ENCODE results near the gene PRPSAP1. TPM values are rescaled to one million over a fixed set of nuclear protein-coding genes. Genes with fewer than 3 reads are reported as not detected.

The PRPSAP1 gene, protein sequence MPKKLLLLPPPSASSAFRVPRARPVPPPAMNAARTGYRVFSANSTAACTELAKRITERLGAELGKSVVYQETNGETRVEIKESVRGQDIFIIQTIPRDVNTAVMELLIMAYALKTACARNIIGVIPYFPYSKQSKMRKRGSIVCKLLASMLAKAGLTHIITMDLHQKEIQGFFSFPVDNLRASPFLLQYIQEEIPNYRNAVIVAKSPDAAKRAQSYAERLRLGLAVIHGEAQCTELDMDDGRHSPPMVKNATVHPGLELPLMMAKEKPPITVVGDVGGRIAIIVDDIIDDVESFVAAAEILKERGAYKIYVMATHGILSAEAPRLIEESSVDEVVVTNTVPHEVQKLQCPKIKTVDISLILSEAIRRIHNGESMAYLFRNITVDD
- total RNA-seq, result 40.0 and 46.1 TPM in 2 replicates

GRCh38 chr17:76353599-76354316 is at the start of gene PRPSAP1:
PRPSAP1 (minus strand) TSS chr17:76353916; CDS start chr17:76353703, 213 bp downstream.

GRCh38 chr17:76384222-76384986 is 30.7 kb upstream of the PRPSAP1 start, which contains the start of gene SPHK1:
SPHK1 (plus strand) TSS chr17:76384609; CDS start chr17:76385645, 1,036 bp downstream.

DNA sequence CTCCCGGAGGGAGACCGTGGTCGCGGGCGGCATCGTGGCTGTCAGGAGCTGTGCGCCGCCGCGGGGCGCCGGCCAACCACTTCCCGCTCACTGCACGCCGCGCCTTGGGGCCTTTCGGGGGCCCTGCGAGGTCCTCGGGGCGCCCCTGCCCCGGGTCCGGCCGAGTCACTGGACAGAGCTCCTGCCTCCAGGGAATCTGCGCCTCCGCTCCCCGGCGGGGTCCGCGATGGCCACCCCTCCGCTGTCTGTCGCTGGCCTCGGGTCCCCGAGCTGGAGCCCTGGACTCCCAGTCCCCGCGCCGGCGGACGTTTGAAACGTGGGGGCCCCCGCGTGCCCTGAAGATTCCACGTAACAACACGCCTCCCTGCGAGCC is 45.8 kb downstream of the PRPSAP1 start, which contains the start of gene QRICH2:
QRICH2 (minus strand) TSS at position 311 of the 373 bp plus-strand sequence; CDS start at position 33, 278 bp downstream.

DNA sequence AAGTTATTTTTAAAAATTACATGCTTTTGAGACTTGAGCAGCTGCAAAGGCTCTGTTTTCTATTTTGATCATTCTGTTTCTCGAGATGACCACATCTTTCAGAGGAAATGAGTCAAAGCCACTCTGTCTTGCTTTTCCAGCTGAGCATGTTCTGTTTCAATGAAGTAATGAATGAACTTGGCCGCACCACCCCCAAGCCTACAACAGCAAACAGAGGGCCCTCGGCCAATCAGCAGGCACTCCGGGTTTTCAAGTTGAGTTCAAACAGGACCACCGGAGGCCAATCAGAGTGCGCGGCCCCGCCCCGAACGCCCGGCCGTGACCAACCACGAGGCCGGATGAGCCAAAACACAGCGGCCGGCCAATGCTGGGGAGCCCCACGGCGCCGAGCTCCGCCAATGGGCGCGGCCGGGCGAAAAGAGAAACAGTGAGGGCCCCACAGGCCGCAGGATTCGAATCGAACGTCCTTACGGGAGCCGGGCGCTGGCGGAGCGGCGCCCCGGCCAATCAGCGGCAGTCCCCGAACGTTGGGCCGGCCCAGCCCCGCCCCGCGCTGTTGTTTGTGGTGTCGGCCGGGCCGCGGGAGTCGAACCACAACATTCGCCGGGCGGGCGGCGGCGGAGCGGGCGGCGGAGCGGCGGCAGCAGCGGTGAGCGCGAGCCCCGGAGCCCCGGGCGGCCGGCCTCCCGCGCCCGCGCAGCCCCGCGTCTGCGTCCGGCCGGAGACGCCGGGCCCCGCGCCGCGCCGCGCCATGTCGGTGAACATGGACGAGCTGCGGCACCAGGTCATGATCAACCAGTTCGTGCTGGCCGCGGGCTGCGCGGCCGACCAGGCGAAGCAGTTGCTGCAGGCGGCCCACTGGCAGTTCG is 88.7 kb downstream of the PRPSAP1 start, which contains the start of gene UBALD2:
UBALD2 (plus strand) TSS at position 594 of the 869 bp plus-strand sequence; CDS start at position 752, 158 bp downstream.

Other genes with a start within 250 kb of the PRPSAP1 start
- gene FOXJ1, start 212.7 kb downstream of the PRPSAP1 start, total RNA-seq, result 0.17 TPM in 1 of 2 replicates, not detected in the other
- 1.7 and 5.1 TPM in 2 replicates for gene RNF157, start 113.4 kb downstream of the PRPSAP1 start, total RNA-seq
- 2.2 and 3.1 TPM in 2 replicates for gene UBALD2, start 88.6 kb downstream of the PRPSAP1 start, total RNA-seq
- gene QRICH2, start 45.6 kb downstream of the PRPSAP1 start, total RNA-seq, result 2.0 and 5.1 TPM in 2 replicates
- gene SPHK1, start 30.7 kb upstream of the PRPSAP1 start, total RNA-seq, result 19.2 and 28.9 TPM in 2 replicates
- gene UBE2O, start 99.2 kb upstream of the PRPSAP1 start, total RNA-seq, result 19.2 and 21.2 TPM in 2 replicates
- 0.17 TPM in 1 of 2 replicates, not detected in the other for gene AANAT, start 113.7 kb upstream of the PRPSAP1 start, total RNA-seq
- 0.58 and 8.4 TPM in 2 replicates for gene RHBDF2, start 147.5 kb upstream of the PRPSAP1 start, total RNA-seq
- gene CYGB, start 183.8 kb upstream of the PRPSAP1 start, total RNA-seq, result 46.0 and 123 TPM in 2 replicates
- 10.2 and 14.7 TPM in 2 replicates for gene PRCD, start 186.1 kb upstream of the PRPSAP1 start, total RNA-seq
- 0.73 and 3.0 TPM in 2 replicates for gene ST6GALNAC2, start 231.9 kb upstream of the PRPSAP1 start, total RNA-seq